ENCODE data around the gene WARS2. TPM values are rescaled to one million over a fixed set of nuclear protein-coding genes. Genes with fewer than 3 reads are reported as not detected.

The WARS2 gene
- total RNA-seq, 1 donor: 21.7 TPM

- DNase-seq (ENCODE audit: low read depth): peak; percentile 84
- TF ChIP-seq, protein P1, sequence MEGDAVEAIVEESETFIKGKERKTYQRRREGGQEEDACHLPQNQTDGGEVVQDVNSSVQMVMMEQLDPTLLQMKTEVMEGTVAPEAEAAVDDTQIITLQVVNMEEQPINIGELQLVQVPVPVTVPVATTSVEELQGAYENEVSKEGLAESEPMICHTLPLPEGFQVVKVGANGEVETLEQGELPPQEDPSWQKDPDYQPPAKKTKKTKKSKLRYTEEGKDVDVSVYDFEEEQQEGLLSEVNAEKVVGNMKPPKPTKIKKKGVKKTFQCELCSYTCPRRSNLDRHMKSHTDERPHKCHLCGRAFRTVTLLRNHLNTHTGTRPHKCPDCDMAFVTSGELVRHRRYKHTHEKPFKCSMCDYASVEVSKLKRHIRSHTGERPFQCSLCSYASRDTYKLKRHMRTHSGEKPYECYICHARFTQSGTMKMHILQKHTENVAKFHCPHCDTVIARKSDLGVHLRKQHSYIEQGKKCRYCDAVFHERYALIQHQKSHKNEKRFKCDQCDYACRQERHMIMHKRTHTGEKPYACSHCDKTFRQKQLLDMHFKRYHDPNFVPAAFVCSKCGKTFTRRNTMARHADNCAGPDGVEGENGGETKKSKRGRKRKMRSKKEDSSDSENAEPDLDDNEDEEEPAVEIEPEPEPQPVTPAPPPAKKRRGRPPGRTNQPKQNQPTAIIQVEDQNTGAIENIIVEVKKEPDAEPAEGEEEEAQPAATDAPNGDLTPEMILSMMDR (IDR thresholded peaks at IDR 0.05; ENCODE audit: insufficient read depth, low read length): peak; percentile 61
These were observed 131.8 kb downstream of the WARS2 start for GRCh38 chr1:119008483-119009311.

GRCh38 chr1:119007670-119008482 is 132.6 kb downstream of the WARS2 start:
- no peak for DNase-seq (ENCODE audit: low read depth)
- H3K4me3 ChIP-seq (ENCODE audit: low read depth, low read length): peak overlapping the region; percentile 47
- TF ChIP-seq, protein P1 (IDR thresholded peaks at IDR 0.05; ENCODE audit: insufficient read depth, low read length): no peak

More at GRCh38 chr1:119008483-119009311, 131.8 kb downstream of the WARS2 start:
- H3K4me3 ChIP-seq (ENCODE audit: low read depth, low read length): peak overlapping the region; percentile 47

GRCh38 chr1:119007339-119007669 is 133.1 kb downstream of the WARS2 start:
- H3K4me3 ChIP-seq (ENCODE audit: low read depth, low read length): no peak overlapping the region
- TF ChIP-seq, protein P1 (IDR thresholded peaks at IDR 0.05; ENCODE audit: insufficient read depth, low read length): no peak
- DNase-seq (ENCODE audit: low read depth): no peak

DNA sequence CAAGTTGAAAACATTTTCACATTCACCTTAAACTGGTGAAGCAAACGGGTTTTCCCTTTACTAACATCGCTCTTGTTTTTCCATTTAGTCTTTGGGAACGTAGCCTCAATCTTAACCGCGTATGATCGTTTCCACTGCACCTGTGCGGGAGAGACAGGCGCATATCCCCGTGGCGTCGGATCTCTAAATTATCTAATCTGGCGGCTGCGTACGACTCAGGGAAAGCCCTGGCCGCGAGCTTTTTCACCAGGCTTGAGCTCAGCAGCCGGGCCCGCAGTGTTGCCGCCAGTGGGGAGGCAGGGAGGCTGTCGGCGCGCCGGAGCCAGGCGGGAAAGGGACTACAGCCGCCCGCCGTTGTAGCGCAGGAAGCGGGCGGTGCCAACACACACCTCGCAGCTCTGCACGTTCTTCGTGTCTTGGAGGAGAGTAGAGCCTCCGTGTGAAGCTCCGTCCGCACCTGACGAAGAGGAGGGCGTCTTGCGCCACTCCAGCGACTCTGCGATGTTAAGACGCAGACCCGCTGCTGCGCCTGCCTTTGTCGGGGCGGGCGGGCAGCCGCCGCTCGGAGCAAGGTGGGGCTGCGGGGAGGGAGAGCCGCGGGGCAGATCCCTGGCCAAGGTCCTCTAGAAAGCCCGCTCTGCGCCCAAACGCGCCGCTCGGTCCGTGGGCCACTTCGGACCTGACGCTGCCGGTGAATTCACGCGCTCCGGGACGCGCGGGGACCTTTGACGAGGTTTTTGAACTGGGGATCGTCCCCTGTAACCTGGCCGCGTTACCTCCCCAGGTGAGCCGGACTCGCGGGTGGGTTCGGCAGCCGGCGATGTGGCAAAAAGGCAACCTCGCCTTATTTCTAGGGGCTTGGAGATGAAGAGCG is 133.8 kb downstream of the WARS2 start:
- DNase-seq (ENCODE audit: low read depth): no peak
- TF ChIP-seq, protein P1 (IDR thresholded peaks at IDR 0.05; ENCODE audit: insufficient read depth, low read length): no peak
- H3K4me3 ChIP-seq (ENCODE audit: low read depth, low read length): no peak overlapping the region

- DNase-seq (ENCODE audit: low read depth): no peak
- TF ChIP-seq, protein P1 (IDR thresholded peaks at IDR 0.05; ENCODE audit: insufficient read depth, low read length): no peak
- H3K4me3 ChIP-seq (ENCODE audit: low read depth, low read length): no peak overlapping the region
These were observed 134.6 kb downstream of the WARS2 start for GRCh38 chr1:119005724-119006405.

DNA sequence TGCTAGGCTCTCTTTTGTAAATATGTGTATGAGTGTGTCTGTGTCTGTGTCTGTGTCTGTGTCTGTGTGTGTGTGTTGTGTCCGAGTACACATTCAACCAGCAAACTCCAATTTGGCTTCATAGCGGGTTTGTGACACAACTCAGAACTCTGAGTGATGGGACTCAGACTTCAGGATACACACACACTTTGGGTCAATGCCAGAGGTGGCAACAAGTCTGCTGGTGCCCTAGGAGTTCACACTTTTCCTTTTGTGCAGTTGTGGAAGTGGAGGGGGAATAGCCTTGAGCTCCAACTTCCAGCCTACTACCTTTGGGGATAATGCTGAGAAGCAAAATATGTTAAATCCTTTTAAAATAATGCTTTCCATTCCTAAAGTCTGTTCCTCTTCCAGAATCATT is 135.7 kb downstream of the WARS2 start:
- TF ChIP-seq, protein P1 (IDR thresholded peaks at IDR 0.05; ENCODE audit: insufficient read depth, low read length): no peak

More for the DNA sequence above, 135.7 kb downstream of the WARS2 start:
- H3K4me3 ChIP-seq (ENCODE audit: low read depth, low read length): no peak overlapping the region
- no peak for DNase-seq (ENCODE audit: low read depth)

Measured in fibroblast of the aortic adventitia (primary cell).